Choroid plexus epithelial cell (primary cell): Measurements from ENCODE around the gene INPP5E.
"Not testable (repeated sequence)": the region's sequence is repeated elsewhere in the genome, so short reads cannot be mapped to it uniquely, and the experiment has no call there.

ENCODE experiments used
- DNase-seq: peaks from one replicate; pipeline ENCODE4 v3.0.0-alpha.2; 2010; ENCODE audit warnings: low read depth
- H3K4me3 ChIP-seq: 2 replicates; pipeline ENCODE4 v1.5.1; 2011; ENCODE audit warnings: low read depth, mild to moderate bottlenecking, control low read depth, low read length, moderate library complexity
- TF ChIP-seq, protein P1 (sequence below): conservative IDR thresholded peaks from 2 replicates; pipeline ENCODE4 v1.5.1; 2011; ENCODE audit warnings: low read depth, mild to moderate bottlenecking, control low read depth, inconsistent platforms, low read length, moderate library complexity

Gene INPP5E

DNA sequence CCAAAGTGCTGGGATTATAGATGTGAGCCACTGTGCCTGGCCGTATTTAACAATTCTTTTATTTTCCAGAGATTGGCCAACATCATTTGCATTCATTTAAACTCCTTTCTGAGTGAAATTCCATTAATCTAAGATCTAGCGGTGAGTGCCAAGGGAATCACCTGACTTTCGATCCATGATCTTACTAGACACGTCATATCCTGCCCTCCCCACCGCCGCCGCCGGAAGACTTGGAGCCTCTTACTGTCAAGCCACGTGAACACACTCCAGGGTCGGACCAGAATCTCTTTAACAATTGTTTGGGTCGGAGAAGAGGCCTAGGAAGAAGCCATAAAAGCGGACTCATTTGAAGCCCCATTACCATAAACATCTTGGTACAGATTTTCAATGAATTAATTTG is 12.9 kb downstream of the INPP5E start:
- no peak overlapping the region for H3K4me3 ChIP-seq
- TF ChIP-seq, protein P1, sequence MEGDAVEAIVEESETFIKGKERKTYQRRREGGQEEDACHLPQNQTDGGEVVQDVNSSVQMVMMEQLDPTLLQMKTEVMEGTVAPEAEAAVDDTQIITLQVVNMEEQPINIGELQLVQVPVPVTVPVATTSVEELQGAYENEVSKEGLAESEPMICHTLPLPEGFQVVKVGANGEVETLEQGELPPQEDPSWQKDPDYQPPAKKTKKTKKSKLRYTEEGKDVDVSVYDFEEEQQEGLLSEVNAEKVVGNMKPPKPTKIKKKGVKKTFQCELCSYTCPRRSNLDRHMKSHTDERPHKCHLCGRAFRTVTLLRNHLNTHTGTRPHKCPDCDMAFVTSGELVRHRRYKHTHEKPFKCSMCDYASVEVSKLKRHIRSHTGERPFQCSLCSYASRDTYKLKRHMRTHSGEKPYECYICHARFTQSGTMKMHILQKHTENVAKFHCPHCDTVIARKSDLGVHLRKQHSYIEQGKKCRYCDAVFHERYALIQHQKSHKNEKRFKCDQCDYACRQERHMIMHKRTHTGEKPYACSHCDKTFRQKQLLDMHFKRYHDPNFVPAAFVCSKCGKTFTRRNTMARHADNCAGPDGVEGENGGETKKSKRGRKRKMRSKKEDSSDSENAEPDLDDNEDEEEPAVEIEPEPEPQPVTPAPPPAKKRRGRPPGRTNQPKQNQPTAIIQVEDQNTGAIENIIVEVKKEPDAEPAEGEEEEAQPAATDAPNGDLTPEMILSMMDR = no peak
- no peak for DNase-seq

DNA sequence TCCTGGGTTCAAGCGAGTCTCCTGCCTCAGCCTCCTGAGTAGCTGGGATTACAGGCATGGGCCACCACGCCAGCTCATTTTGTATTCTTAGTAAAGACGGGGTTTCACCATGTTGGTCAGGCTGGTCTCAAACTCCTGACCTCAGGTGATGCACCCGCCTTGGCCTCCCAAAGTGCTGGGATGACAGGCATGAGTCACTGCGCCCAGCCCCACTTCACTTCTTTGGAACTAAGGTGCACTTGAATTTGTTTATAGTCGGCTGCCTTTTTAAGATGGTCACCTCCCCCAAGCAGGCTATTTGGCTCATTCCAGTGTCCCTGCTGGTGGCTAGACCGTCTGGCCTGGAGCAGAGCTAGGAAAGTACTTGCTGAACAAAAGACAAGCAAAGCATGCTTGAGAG is 14.3 kb downstream of the INPP5E start:
- not testable (repeated sequence) for DNase-seq, H3K4me3 ChIP-seq

DNA sequence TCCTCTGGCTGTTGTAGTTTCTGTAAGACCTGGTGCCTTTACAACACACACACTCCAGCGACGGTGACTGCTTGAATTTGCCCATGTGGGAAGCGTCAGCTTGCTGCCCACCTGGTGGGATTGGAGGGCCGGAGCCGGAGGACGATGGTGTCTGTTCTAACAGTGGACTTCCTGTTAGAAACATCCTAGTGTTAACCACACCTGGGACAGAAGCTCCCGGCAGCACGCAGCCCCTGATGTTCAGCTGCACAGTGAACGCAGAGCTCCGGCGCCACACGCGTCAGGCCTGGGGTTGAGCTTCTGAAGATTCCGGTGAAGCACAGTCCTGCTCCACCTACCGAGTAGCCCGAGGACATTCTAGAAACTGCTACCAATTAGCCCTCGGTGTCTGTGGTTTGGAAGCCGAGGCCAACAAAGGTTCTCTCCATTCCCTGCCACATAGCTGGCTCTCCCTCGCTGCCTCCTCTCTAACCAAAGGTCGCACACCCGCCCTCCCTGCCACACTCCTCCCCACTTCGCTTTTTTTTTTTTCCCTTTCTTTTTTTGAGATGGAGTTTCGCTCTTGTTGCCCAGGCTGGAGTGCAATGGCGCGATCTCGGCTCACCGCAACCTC is 14.8 kb downstream of the INPP5E start:
- no peak overlapping the region for H3K4me3 ChIP-seq
- TF ChIP-seq, protein P1 = no peak
- no peak for DNase-seq

DNA sequence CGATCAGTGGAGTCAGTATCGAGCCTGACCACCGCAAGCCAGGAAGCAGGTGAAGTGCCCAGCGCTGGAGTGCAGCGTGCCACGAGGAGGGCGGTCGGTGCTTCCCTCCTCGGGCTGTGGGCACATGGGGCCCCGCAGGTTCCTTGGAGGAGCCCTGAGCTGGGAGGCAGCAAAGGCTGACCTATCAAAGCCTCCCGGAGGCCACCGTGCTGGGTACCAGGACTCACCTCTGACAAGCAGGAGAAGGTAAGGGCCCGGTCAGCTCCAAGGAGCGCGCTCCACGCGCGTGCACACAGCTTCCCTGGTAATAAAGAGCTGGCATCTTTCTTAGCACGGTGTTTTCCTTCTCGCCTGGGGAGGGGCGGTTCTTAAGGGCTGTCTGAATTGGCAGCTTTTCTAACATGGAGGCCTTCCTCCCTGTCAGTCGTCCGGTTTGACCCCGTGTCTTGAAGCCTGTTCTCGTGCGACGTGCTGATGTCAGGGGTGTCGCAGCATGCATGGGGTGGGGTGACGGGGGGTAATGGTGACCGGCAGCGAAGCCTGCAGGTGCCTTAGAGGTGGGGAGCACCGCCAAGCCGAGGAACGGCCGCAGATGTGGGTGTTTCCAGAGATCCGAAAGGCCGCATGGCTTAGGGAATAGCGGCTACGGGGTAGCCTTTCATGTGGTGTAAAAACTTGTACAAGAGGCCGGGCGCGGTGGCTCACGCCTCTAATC is 16.1 kb downstream of the INPP5E start:
- DNase-seq = no peak
- TF ChIP-seq, protein P1 = no peak
- H3K4me3 ChIP-seq = no peak overlapping the region

DNA sequence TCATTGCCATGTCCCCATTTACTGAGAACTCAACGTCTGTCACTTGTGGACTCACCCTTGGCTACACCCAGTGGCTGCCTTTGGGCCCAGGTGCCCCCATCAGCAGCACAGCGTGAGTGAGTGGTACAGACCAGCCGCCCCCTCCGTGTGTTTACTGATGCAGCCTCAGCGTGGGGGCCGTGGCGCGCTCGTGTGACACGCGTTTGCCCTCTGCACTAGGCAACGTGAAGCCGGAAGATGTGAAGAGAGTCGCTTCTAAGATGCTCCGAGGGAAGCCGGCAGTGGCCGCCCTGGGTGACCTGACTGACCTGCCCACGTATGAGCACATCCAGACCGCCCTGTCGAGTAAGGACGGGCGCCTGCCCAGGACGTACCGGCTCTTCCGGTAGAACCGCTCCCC is 16.8 kb downstream of the INPP5E start:
- DNase-seq = no peak
- H3K4me3 ChIP-seq = no peak overlapping the region
- TF ChIP-seq, protein P1 = no peak

DNA sequence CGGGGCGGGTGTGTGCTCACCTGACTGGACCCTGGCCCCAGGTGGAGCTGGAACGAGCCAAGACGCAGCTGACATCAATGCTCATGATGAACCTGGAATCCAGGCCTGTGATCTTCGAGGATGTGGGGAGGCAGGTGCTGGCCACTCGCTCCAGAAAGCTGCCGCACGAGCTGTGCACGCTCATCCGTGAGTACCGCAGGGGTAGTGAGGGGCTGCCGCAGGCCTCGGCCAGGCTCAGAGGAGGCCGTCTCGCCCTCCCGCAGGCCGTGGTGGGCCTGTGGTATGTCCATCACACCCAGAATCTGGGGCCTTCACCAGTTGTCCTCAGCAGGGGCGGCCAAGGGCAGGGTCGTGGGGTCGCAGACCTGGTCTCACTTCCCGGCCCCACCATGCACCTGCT is 17.9 kb downstream of the INPP5E start:
- H3K4me3 ChIP-seq = no peak overlapping the region
- TF ChIP-seq, protein P1 = no peak
- DNase-seq = no peak

DNA sequence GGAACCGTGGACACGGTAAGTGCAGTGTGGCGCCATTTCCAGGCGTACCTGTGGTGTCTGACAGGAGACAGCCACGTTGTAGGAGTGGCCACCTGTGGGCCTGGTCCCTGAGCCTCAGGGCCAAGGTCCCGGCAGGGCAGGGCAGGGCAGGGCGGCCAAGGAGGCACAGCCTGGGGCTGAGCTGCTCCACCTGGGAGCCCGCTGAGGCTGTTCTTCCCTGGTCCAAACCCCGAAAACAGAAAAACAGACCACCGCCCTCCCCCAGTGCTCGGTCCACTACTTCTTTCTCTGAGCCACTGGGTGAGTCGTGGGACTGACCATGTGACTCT is 20.6 kb downstream of the INPP5E start:
- DNase-seq = no peak
- TF ChIP-seq, protein P1 = no peak
- no peak overlapping the region for H3K4me3 ChIP-seq
